CD14-positive monocyte (primary cell): Measurements from ENCODE around the gene DCLRE1C. TPM values are rescaled to one million over a fixed set of nuclear protein-coding genes. Genes with fewer than 3 reads are reported as not detected.
"Not testable (repeated sequence)": the region's sequence is repeated elsewhere in the genome, so short reads cannot be mapped to it uniquely, and the experiment has no call there.

Experiments used
- DNase-seq, 3 donors: peaks; one replicate each; pipeline ENCODE4 v3.0.0-alpha.2; 2011 to 2022
- H2AFZ ChIP-seq: 2 replicates; pipeline ENCODE4 v1.6.0; 2012; ENCODE audit warnings: mild to moderate bottlenecking, low read depth, low read length, inconsistent platforms; ENCODE audit not compliant: insufficient read depth, poor library complexity, severe bottlenecking
- H3K27ac ChIP-seq, 2 donors: 1 replicate in 1 of 2; 2 replicates in 1 of 2; pipeline ENCODE4 v1.5.1; 2012 to 2013; ENCODE audit warnings: low read length in 2 of 2, control low read depth in 1 of 2, inconsistent platforms in 1 of 2, low read depth in 1 of 2, mild to moderate bottlenecking in 1 of 2
- H3K27me3 ChIP-seq, 2 donors: one replicate each; pipeline versions ENCODE4 v1.6.0 to v1.6.1; 2011 to 2013; ENCODE audit warnings: low read length in 2 of 2; ENCODE audit not compliant: control insufficient read depth in 2 of 2, insufficient read depth in 2 of 2
- H3K36me3 ChIP-seq, 2 donors: replicated peaks in 1 of 2; 1 replicate in 1 of 2; 2 replicates in 1 of 2; pipeline versions ENCODE4 v1.5.1 to v1.6.1; 2012 to 2013; ENCODE audit warnings: low read length in 2 of 2, control low read depth in 1 of 2, inconsistent platforms in 1 of 2, mild to moderate bottlenecking in 1 of 2; ENCODE audit not compliant: insufficient read depth in 2 of 2, control insufficient read depth in 1 of 2
- H3K4me1 ChIP-seq, 2 donors: 1 replicate in 1 of 2; 2 replicates in 1 of 2; pipeline versions ENCODE4 v1.5.1 to v1.6.1; 2012 to 2013; ENCODE audit warnings: low read length in 2 of 2, control low read depth in 1 of 2, inconsistent platforms in 1 of 2, mild to moderate bottlenecking in 1 of 2, moderate library complexity in 1 of 2; ENCODE audit not compliant: insufficient read depth in 2 of 2, control insufficient read depth in 1 of 2
- H3K4me2 ChIP-seq: replicated peaks from 2 replicates; pipeline ENCODE3; 2012; ENCODE audit warnings: low read length, moderate library complexity, mild to moderate bottlenecking; ENCODE audit not compliant: poor library complexity, severe bottlenecking; ENCODE audit errors: extremely low read depth
- H3K4me3 ChIP-seq, 3 experiments: fragments of 200-600 bp in 1 of 3; sonication (generic) in 1 of 3; replicated peaks in 1 of 3; 1 replicate in 2 of 3; 2 replicates in 1 of 3; pipeline ENCODE4 v1.5.1; 2011 to 2013; ENCODE audit warnings: low read length in 3 of 3, mild to moderate bottlenecking in 3 of 3, control low read depth in 2 of 3, low read depth in 2 of 3, inconsistent platforms in 1 of 3, moderate library complexity in 1 of 3
- H3K79me2 ChIP-seq: 2 replicates; pipeline ENCODE4 v1.6.0; 2012; ENCODE audit warnings: mild to moderate bottlenecking, control low read depth, inconsistent platforms, low read length, moderate library complexity; ENCODE audit not compliant: insufficient read depth
- H3K9ac ChIP-seq: 2 replicates; pipeline ENCODE4 v1.6.0; 2017; ENCODE audit warnings: low read length, mild to moderate bottlenecking; ENCODE audit not compliant: insufficient read depth, poor library complexity, severe bottlenecking
- H3K9me3 ChIP-seq, 2 donors: replicated peaks in 1 of 2; 1 replicate in 1 of 2; 2 replicates in 1 of 2; pipeline versions ENCODE4 v1.5.1 to v1.6.1; 2012 to 2013; ENCODE audit warnings: low read length in 2 of 2, control low read depth in 1 of 2; ENCODE audit not compliant: control insufficient read depth in 1 of 2, insufficient read depth in 1 of 2
- H4K20me1 ChIP-seq: 2 replicates; pipeline ENCODE4 v1.6.0; 2012; ENCODE audit warnings: mild to moderate bottlenecking, low read length, control low read depth, moderate library complexity; ENCODE audit not compliant: insufficient read depth
- H3K27ac Mint-ChIP-seq, 7 donors: one replicate each; pipeline ENCODE4 v1.8.0; 2020; ENCODE audit warnings: mild to moderate bottlenecking in 7 of 7, mixed read lengths in 7 of 7, moderate library complexity in 6 of 7, inconsistent platforms in 2 of 7
- H3K27me3 Mint-ChIP-seq, 3 donors: one replicate each; pipeline ENCODE4 v1.8.0; 2021 to 2022; ENCODE audit warnings: low read depth in 3 of 3, mild to moderate bottlenecking in 3 of 3, mixed read lengths in 3 of 3, moderate library complexity in 3 of 3, inconsistent platforms in 1 of 3
- H3K36me3 Mint-ChIP-seq, 2 donors: one replicate each; pipeline ENCODE4 v1.8.0; 2020; ENCODE audit warnings: mixed read lengths in 2 of 2, inconsistent platforms in 1 of 2, mild to moderate bottlenecking in 1 of 2
- H3K4me1 Mint-ChIP-seq: one replicate; pipeline ENCODE4 v1.8.0; 2020; ENCODE audit warnings: mild to moderate bottlenecking, mixed read lengths
- H3K4me3 Mint-ChIP-seq, 2 donors: one replicate each; pipeline ENCODE4 v1.8.0; 2020; ENCODE audit warnings: mild to moderate bottlenecking in 2 of 2, mixed read lengths in 2 of 2, moderate library complexity in 1 of 2
- H3K9me3 Mint-ChIP-seq, 7 donors: one replicate each; pipeline ENCODE4 v1.8.0; 2020 to 2022; ENCODE audit warnings: mixed read lengths in 7 of 7, mild to moderate bottlenecking in 6 of 7, moderate library complexity in 6 of 7, inconsistent platforms in 2 of 7
- WGBS: methylation state at CpG from one replicate; pipeline ENCODE4 v1.1.5; 2013; ENCODE audit warnings: missing lambda C conversion rate; ENCODE audit not compliant: insufficient coverage; 5-methylcytosine and 5-hydroxymethylcytosine counted together
- intact Hi-C, 2 donors: fragments of 100-400 bp; cut with micrococcal nuclease; formaldehyde crosslinking; loops; one replicate each; pipeline versions ENCODE4 v1.15.0 to v1.15.1; 2023
- polyA plus RNA-seq, 3 donors: library from polyadenylated mRNA; depleted of rRNA in 1 of 3; unstranded in 2 of 3; stranded (reverse) in 1 of 3; fragments of 300-500 nt in 2 of 3; fragments of >200 nt in 1 of 3; fragmentation: Illumina TruSeq in 2 of 3; gene quantifications; 1 replicate in 2 of 3; 2 replicates in 1 of 3; pipeline ENCODE4 v1.2.3, GENCODE V29; 2012 to 2021
- TF ChIP-seq, protein P1 (sequence below): fragments of 200-600 bp; IDR thresholded peaks from one replicate; pipeline ENCODE4 v1.8.0; 2022; ENCODE audit warnings: antibody characterized with exemption, mild to moderate bottlenecking

DCLRE1C gene
- polyA plus RNA-seq, 3 donors: 8.9 to 17.6 (median 10.9) TPM

DNA sequence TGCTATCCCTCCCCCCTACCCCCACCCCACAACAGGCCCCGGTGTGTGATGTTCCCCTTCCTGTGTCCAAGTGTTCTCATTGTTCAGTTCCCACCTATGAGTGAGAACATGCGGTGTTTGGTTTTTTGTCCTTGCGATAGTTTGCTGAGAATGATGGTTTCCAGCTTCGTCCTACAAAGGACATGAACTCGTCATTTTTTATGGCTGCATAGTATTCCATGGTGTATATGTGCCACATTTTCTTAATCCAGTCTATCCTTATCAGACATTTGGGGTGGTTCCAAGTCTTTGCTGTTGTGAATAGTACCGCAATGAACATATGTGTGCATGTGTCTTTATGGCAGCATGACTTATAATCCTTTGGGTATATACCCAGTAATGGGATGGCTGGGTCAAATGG is 89.4 kb downstream of the DCLRE1C start:
- H3K9me3 Mint-ChIP-seq: not testable (repeated sequence)
- peaks cover 36 to 53% of the 10 kb centered on the region in 2 donors for H3K36me3 Mint-ChIP-seq
- H3K4me1 ChIP-seq: peaks cover 5 to 11% of the 10 kb centered on the region in 2 donors

DNA sequence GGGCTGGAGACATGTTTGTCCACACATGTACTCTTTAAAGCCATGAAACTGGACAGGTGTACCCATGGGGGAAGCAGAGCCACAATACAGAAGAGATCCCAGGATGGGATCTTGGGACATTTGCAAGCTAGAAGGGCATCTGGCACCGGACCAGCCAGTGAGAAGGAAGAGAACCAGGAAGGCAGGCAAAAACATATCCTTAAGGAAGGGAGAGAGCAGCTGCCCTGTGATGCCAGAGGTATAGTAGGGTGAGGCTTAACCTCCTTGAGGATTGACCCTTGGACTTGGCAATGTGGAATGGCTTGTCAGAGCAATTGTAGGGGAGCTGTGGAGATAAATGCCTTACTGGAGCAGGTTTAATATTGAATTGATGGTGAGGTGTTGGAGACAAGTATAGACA is 93.1 kb downstream of the DCLRE1C start:
- intact Hi-C loops: no loop called here
- peaks cover 7 to 24% of the 10 kb centered on the region in 2 donors for H3K4me1 ChIP-seq
- no peaks in the 10 kb centered on the region for H4K20me1 ChIP-seq
- H3K9ac ChIP-seq: no peak overlapping the region
- Mint-ChIP-seq H3K36me3 (peaks cover 37 to 50% of the 10 kb centered on the region in 2 donors), H3K4me1 (peaks cover 23% of the 10 kb centered on the region), H3K9me3 (no peaks in the 10 kb centered on the region), H3K27me3 (peaks cover 0 to 3% (median 0%) of the 10 kb centered on the region in 3 donors), H3K4me3 (no peak overlapping the region), H3K27ac (peak overlapping the region in 4 of 7 donors; percentile 10 to 84 (median 41))
- H3K79me2 ChIP-seq: no peaks in the 10 kb centered on the region
- TF ChIP-seq, protein P1, sequence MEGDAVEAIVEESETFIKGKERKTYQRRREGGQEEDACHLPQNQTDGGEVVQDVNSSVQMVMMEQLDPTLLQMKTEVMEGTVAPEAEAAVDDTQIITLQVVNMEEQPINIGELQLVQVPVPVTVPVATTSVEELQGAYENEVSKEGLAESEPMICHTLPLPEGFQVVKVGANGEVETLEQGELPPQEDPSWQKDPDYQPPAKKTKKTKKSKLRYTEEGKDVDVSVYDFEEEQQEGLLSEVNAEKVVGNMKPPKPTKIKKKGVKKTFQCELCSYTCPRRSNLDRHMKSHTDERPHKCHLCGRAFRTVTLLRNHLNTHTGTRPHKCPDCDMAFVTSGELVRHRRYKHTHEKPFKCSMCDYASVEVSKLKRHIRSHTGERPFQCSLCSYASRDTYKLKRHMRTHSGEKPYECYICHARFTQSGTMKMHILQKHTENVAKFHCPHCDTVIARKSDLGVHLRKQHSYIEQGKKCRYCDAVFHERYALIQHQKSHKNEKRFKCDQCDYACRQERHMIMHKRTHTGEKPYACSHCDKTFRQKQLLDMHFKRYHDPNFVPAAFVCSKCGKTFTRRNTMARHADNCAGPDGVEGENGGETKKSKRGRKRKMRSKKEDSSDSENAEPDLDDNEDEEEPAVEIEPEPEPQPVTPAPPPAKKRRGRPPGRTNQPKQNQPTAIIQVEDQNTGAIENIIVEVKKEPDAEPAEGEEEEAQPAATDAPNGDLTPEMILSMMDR: no peak
- no peak overlapping the region for H3K4me3 ChIP-seq
- H3K9me3 ChIP-seq: no peaks in the 10 kb centered on the region
- H3K27me3 ChIP-seq: no peaks in the 10 kb centered on the region
- WGBS: 100% methylated on average over 1 of the region's 1 CpG
- H3K27ac ChIP-seq: peak overlapping the region in 1 of 2 donors; percentile 64
- no peak for DNase-seq
- H3K36me3 ChIP-seq: peaks cover 21 to 35% of the 10 kb centered on the region in 2 donors
- H2AFZ ChIP-seq: no peak overlapping the region
- no peak overlapping the region for H3K4me2 ChIP-seq

More for the DNA sequence above, 89.4 kb downstream of the DCLRE1C start:
- H3K4me2 ChIP-seq, H3K79me2 ChIP-seq, DNase-seq, H3K27ac Mint-ChIP-seq, H3K4me3 ChIP-seq, H2AFZ ChIP-seq, H3K9me3 ChIP-seq, H4K20me1 ChIP-seq, H3K27me3 ChIP-seq, H3K27me3 Mint-ChIP-seq, intact Hi-C loops, H3K4me3 Mint-ChIP-seq, H3K27ac ChIP-seq, H3K9ac ChIP-seq: not testable (repeated sequence)
- WGBS: no CpG with 5 or more reads among the region's 6 CpGs
- peaks cover 27 to 50% of the 10 kb centered on the region in 2 donors for H3K36me3 ChIP-seq
- H3K4me1 Mint-ChIP-seq: peaks cover 11% of the 10 kb centered on the region
